Embryonic facial prominence (tissue), 1 donor: ENCODE results near the gene NFIX.
A peak's percentile ranks its signal among the peaks of the same experiment; 100 is the strongest.

ENCODE experiments used
- DNase-seq: peaks from one replicate; pipeline ENCODE4 v3.0.0-alpha.2; 2016; ENCODE audit errors: extremely low spot score

The NFIX gene

GRCh38 chr19:13102666-13103580 lies 107.6 kb downstream of the NFIX start, which contains the start of gene LYL1:
Gene LYL1, minus strand, starts transcription at chr19:13102858. Its CDS starts 1,687 bp downstream, at chr19:13101171.
- no peak for DNase-seq

GRCh38 chr19:13103581-13104359 lies 108.5 kb downstream of the NFIX start:
- DNase-seq: no peak

GRCh38 chr19:13104360-13104847 lies 109.1 kb downstream of the NFIX start:
- no peak for DNase-seq

GRCh38 chr19:13104848-13105711 lies 109.8 kb downstream of the NFIX start:
- DNase-seq: no peak

GRCh38 chr19:13109361-13110098 lies 114.3 kb downstream of the NFIX start:
- DNase-seq: no peak

- DNase-seq: no peak
Observed at GRCh38 chr19:13110099-13110610, 114.9 kb downstream of the NFIX start.

GRCh38 chr19:13112555-13112954 lies 117.3 kb downstream of the NFIX start:
- no peak for DNase-seq

- no peak for DNase-seq
Observed at GRCh38 chr19:13115936-13116281, 120.6 kb downstream of the NFIX start.

- peak; percentile 83 for DNase-seq
Observed at GRCh38 chr19:13116282-13117175, 121.3 kb downstream of the NFIX start, which contains the start of gene TRMT1. Gene TRMT1, minus strand, starts transcription at chr19:13116740. Its CDS starts 341 bp downstream, at chr19:13116399.

- DNase-seq: no peak
Observed at GRCh38 chr19:13117176-13117771, 122.0 kb downstream of the NFIX start.

GRCh38 chr19:13117772-13118423 lies 122.6 kb downstream of the NFIX start, which contains the start of gene NACC1:
Gene NACC1, plus strand, starts transcription at chr19:13118264. Its CDS starts 16,944 bp downstream, at chr19:13135208.
- peak; percentile 89 for DNase-seq

- DNase-seq: no peak
Observed at GRCh38 chr19:13118424-13119193, 123.3 kb downstream of the NFIX start.

GRCh38 chr19:13119627-13120026 lies 124.4 kb downstream of the NFIX start:
- DNase-seq: no peak

- no peak for DNase-seq
Observed at GRCh38 chr19:13120031-13120430, 124.8 kb downstream of the NFIX start.

GRCh38 chr19:13120817-13121216 lies 125.5 kb downstream of the NFIX start:
- no peak for DNase-seq

- no peak for DNase-seq
Observed at GRCh38 chr19:13121551-13122274, 126.4 kb downstream of the NFIX start.

GRCh38 chr19:13122275-13122878 lies 127.1 kb downstream of the NFIX start:
- no peak for DNase-seq
